ENCODE measurements around the gene C2orf80. TPM values are rescaled to one million over a fixed set of nuclear protein-coding genes. Genes with fewer than 3 reads are reported as not detected.
A peak's percentile ranks its signal among the peaks of the same experiment; 100 is the strongest.

The C2orf80 gene
- total and polyA plus RNA-seq, 8 donors: not detected

GRCh38 chr2:208179028-208179609 is 10.7 kb downstream of the C2orf80 start:
- H3K27ac ChIP-seq: no peak overlapping the region
- FAIRE-seq: no peak
- TF ChIP-seq CTCF (IDR thresholded peaks at IDR 0.05): no peak
- ATAC-seq: no peak
- 61 to 63% methylated on average over 4 of the region's 4 CpGs for WGBS, 2 donors
- intact Hi-C loops (cut with DNase I): no loop called here
- H3K36me3 ChIP-seq: no peaks in the 10 kb centered on the region
- no peak overlapping the region for H3K4me3 ChIP-seq
- no peaks in the 10 kb centered on the region for H3K27me3 ChIP-seq
- H3K9me3 ChIP-seq: no peaks in the 10 kb centered on the region
- DNase-seq: no peak
- H3K4me1 ChIP-seq: peaks cover 0 to 3% (median 0%) of the 10 kb centered on the region in 3 donors

GRCh38 chr2:208175840-208176153 is 14.0 kb downstream of the C2orf80 start:
- Histone ChIP-seq H3K9me3 (no peaks in the 10 kb centered on the region), H3K27me3 (no peaks in the 10 kb centered on the region), H3K27ac (no peak overlapping the region), H3K4me3 (no peak overlapping the region), H3K36me3 (no peaks in the 10 kb centered on the region), H3K4me1 (peaks cover 0 to 3% (median 0%) of the 10 kb centered on the region in 3 donors)
- no peak for TF ChIP-seq CTCF (IDR thresholded peaks at IDR 0.05)
- DNase-seq: no peak
- FAIRE-seq: no peak
- no peak for ATAC-seq
- intact Hi-C loops (cut with DNase I): no loop called here
- WGBS, 2 donors: 55 to 66% methylated on average over 6 of the region's 6 CpGs

- H3K27me3 ChIP-seq: no peaks in the 10 kb centered on the region
- H3K27ac ChIP-seq: no peak overlapping the region
- H3K4me3 ChIP-seq: no peak overlapping the region
- WGBS, 2 donors: 33 to 35% methylated on average over 21 of the region's 21 CpGs
- intact Hi-C loops (cut with DNase I): no loop called here
- peak; percentile 70 to 88 (median 84) for TF ChIP-seq CTCF (IDR thresholded peaks at IDR 0.05)
- H3K4me1 ChIP-seq: peaks cover 0 to 3% (median 0%) of the 10 kb centered on the region in 3 donors
- FAIRE-seq (peak; percentile 85), DNase-seq (peak; percentile 62 to 84 (median 67)), ATAC-seq (peak; percentile 99 to 100 (median 100))
- no peaks in the 10 kb centered on the region for H3K9me3 ChIP-seq
- no peaks in the 10 kb centered on the region for H3K36me3 ChIP-seq
These were observed 14.6 kb downstream of the C2orf80 start for GRCh38 chr2:208175069-208175839.

- Histone ChIP-seq H3K36me3 (no peaks in the 10 kb centered on the region), H3K9me3 (no peaks in the 10 kb centered on the region), H3K4me3 (no peak overlapping the region), H3K27ac (no peak overlapping the region), H3K4me1 (peaks cover 0 to 3% (median 0%) of the 10 kb centered on the region in 3 donors), H3K27me3 (no peaks in the 10 kb centered on the region)
- ATAC-seq: no peak
- no peak for FAIRE-seq
- intact Hi-C loops (cut with DNase I): no loop called here
- WGBS, 2 donors: 72 to 76% methylated on average over 9 of the region's 9 CpGs
- no peak for TF ChIP-seq CTCF (IDR thresholded peaks at IDR 0.05)
- DNase-seq: no peak
These were observed 15.7 kb downstream of the C2orf80 start for GRCh38 chr2:208174144-208174543.

GRCh38 chr2:208172125-208172524 is 17.7 kb downstream of the C2orf80 start:
- ATAC-seq: peak in 2 of 4 donors; percentile 50 to 55

More at GRCh38 chr2:208172125-208172524, 17.7 kb downstream of the C2orf80 start:
- H3K27me3 ChIP-seq: no peaks in the 10 kb centered on the region
- no peak overlapping the region for H3K4me3 ChIP-seq
- no peak for TF ChIP-seq CTCF (IDR thresholded peaks at IDR 0.05)
- intact Hi-C loops (cut with DNase I): no loop called here
- 61 to 69% methylated on average over 4 of the region's 4 CpGs for WGBS, 2 donors
- no peaks in the 10 kb centered on the region for H3K36me3 ChIP-seq
- FAIRE-seq (no peak), DNase-seq (peak in 1 of 6 donors; percentile 20)
- H3K4me1 ChIP-seq: peaks cover 0 to 3% (median 0%) of the 10 kb centered on the region in 3 donors
- no peaks in the 10 kb centered on the region for H3K9me3 ChIP-seq
- no peak overlapping the region for H3K27ac ChIP-seq

Measured in pancreas (tissue), 10 donors.